A549 (cell line): ENCODE data around the gene ANKRD28. TPM values are rescaled to one million over a fixed set of nuclear protein-coding genes. Genes with fewer than 3 reads are reported as not detected.

Experiments
- ATAC-seq, 2 experiments: fragments of 200-7000 bp in 1 of 2; fragments of >200 bp in 1 of 2; cut with Nextera tagmentation in 1 of 2; cut with Tn5 transposase in 1 of 2; 3 replicates each; pipeline versions ENCODE4 v1.8.0 to v1.9.1; 2018 to 2020; ENCODE audit warnings: mild to moderate bottlenecking in 1 of 2, moderate library complexity in 1 of 2
- CTCF ChIA-PET: fragments of 300-600 bp; sonication (Branson Sonifier 250); formaldehyde crosslinking; extraction: SDS; loops from one replicate; lab custom pipeline; 2021; ENCODE audit warnings: antibody characterized with exemption, inconsistent platforms; lab: Yijun Ruan, JAX
- POLR2A ChIA-PET: fragments of 350-600 bp; formaldehyde crosslinking; extraction: SDS; loops from one replicate; lab custom pipeline; 2021; ENCODE audit warnings: antibody characterized with exemption, inconsistent platforms; lab: Yijun Ruan, JAX
- DNase-seq, 2 experiments: peaks; one replicate each; pipeline versions ENCODE4 v3.0.0 to v3.0.0-alpha.2; 2011 to 2016; ENCODE audit warnings: low read depth in 1 of 2, low spot score in 1 of 2
- FAIRE-seq: peaks from 2 replicates; lab custom pipeline; 2011; peaks lifted over from hg19 to GRCh38; lab: Jason Lieb, UNC
- H3K27ac ChIP-seq, 2 experiments: fragments of >200 bp; sonication (Bioruptor Twin); formaldehyde crosslinking; 3 replicates each; pipeline ENCODE4 v1.5.1; 2016 to 2017
- H3K4me1 ChIP-seq: fragments of >200 bp; sonication (Bioruptor Twin); formaldehyde crosslinking; 3 replicates; pipeline ENCODE4 v1.6.1; 2016
- H3K4me2 ChIP-seq: fragments of >200 bp; sonication (Bioruptor Twin); formaldehyde crosslinking; 3 replicates; pipeline ENCODE4 v1.6.1; 2016
- H3K4me3 ChIP-seq: fragments of >200 bp; sonication (Bioruptor Twin); formaldehyde crosslinking; 3 replicates; pipeline ENCODE4 v1.5.1; 2016
- H3K9me3 ChIP-seq: fragments of >200 bp; sonication (Bioruptor Twin); formaldehyde crosslinking; 3 replicates; pipeline ENCODE4 v1.6.1; 2016
- CBX2 ChIP-seq: fragments of 200-600 bp; sonication (generic); IDR thresholded peaks from 2 replicates; pipeline ENCODE4 v1.6.1; 2016; ENCODE audit warnings: low read depth, mild to moderate bottlenecking, borderline replicate concordance
- CEBPB ChIP-seq, 2 experiments: fragments of >200 bp in 1 of 2; sonication (Bioruptor Twin) in 1 of 2; formaldehyde crosslinking in 1 of 2; IDR thresholded peaks; 2 replicates each; pipeline ENCODE4 v1.6.1; 2012 to 2016
- EHF ChIP-seq: fragments of 250-450 bp; sonication (Bioruptor Pico); IDR thresholded peaks from 2 replicates; pipeline ENCODE4 v1.5.0; 2020; ENCODE audit warnings: mild to moderate bottlenecking
- EHMT2 ChIP-seq: fragments of 200-600 bp; sonication (generic); IDR thresholded peaks from 2 replicates; pipeline ENCODE4 v1.6.1; 2016; ENCODE audit warnings: antibody characterized with exemption, low read depth, mild to moderate bottlenecking, moderate library complexity
- EP300 ChIP-seq, 2 experiments: fragments of >200 bp; sonication (Bioruptor Twin); formaldehyde crosslinking; IDR thresholded peaks; 2 replicates in 1 of 2; 3 replicates in 1 of 2; pipeline ENCODE4 v1.6.1; 2016 to 2017
- HEYL ChIP-seq: fragments of 250-450 bp; sonication (Bioruptor Pico); IDR thresholded peaks from 2 replicates; pipeline ENCODE4 v1.8.0; 2021; ENCODE audit warnings: mild to moderate bottlenecking, moderate library complexity
- HOXA7 ChIP-seq: fragments of 250-450 bp; sonication (Bioruptor Pico); IDR thresholded peaks from 2 replicates; pipeline ENCODE4 v1.5.0; 2020; ENCODE audit warnings: mild to moderate bottlenecking, moderate library complexity
- HOXB13 ChIP-seq: fragments of 250-450 bp; sonication (Bioruptor Pico); IDR thresholded peaks from 2 replicates; pipeline ENCODE4 v1.5.0; 2020; ENCODE audit warnings: low read depth, mild to moderate bottlenecking, moderate library complexity
- HOXB5 ChIP-seq: fragments of 250-450 bp; sonication (Bioruptor Pico); IDR thresholded peaks from 2 replicates; pipeline ENCODE4 v1.5.0; 2020; ENCODE audit warnings: mild to moderate bottlenecking, moderate library complexity
- JUN ChIP-seq, 2 experiments: fragments of >200 bp; sonication (Bioruptor Twin); formaldehyde crosslinking; IDR thresholded peaks; 2 replicates in 1 of 2; 3 replicates in 1 of 2; pipeline ENCODE4 v1.6.1; 2016 to 2017
- JUNB ChIP-seq: fragments of >200 bp; sonication (Bioruptor Twin); formaldehyde crosslinking; IDR thresholded peaks from 2 replicates; pipeline ENCODE4 v1.6.1; 2016
- KDM5A ChIP-seq: fragments of 200-600 bp; sonication (generic); IDR thresholded peaks from 2 replicates; pipeline ENCODE4 v1.6.1; 2016; ENCODE audit warnings: antibody characterized with exemption, mild to moderate bottlenecking
- NFE2L2 ChIP-seq: fragments of 150-350 bp; conservative IDR thresholded peaks from 2 replicates; pipeline ENCODE4 v1.6.1; 2014; ENCODE audit warnings: low read length
- POLR2A ChIP-seq: IDR thresholded peaks from 2 replicates; pipeline ENCODE4 v1.6.1; 2012; ENCODE audit warnings: mild to moderate bottlenecking, low read length
- RAD21 ChIP-seq, 2 experiments: fragments of >200 bp in 1 of 2; sonication (Bioruptor Twin) in 1 of 2; formaldehyde crosslinking in 1 of 2; IDR thresholded peaks in 1 of 2; conservative IDR thresholded peaks in 1 of 2; 2 replicates in 1 of 2; 3 replicates in 1 of 2; pipeline ENCODE4 v1.6.1; 2012 to 2018; ENCODE audit warnings: inconsistent platforms in 1 of 2
- RARB ChIP-seq: fragments of 250-450 bp; sonication (Bioruptor Pico); IDR thresholded peaks from 2 replicates; pipeline ENCODE4 v1.8.0; 2021; ENCODE audit warnings: mild to moderate bottlenecking, moderate library complexity
- SMC3 ChIP-seq: fragments of >200 bp; sonication (Bioruptor Twin); formaldehyde crosslinking; IDR thresholded peaks from 3 replicates; pipeline ENCODE4 v1.6.1; 2018; ENCODE audit warnings: inconsistent platforms
- ZFP36 ChIP-seq: fragments of 450-650 bp; IDR thresholded peaks from 2 replicates; pipeline ENCODE4 v1.6.1; 2014; ENCODE audit warnings: borderline replicate concordance; ENCODE audit not compliant: partially characterized antibody
- ZNF302 ChIP-seq: fragments of 250-450 bp; sonication (Bioruptor Pico); IDR thresholded peaks from 2 replicates; pipeline ENCODE4 v1.9.0; 2021; ENCODE audit warnings: inconsistent platforms, mild to moderate bottlenecking, moderate library complexity
- ZSCAN20 ChIP-seq: fragments of 250-450 bp; sonication (Bioruptor Pico); IDR thresholded peaks from 2 replicates; pipeline ENCODE4 v1.8.0; 2022; ENCODE audit warnings: mild to moderate bottlenecking, moderate library complexity
- WGBS: methylation state at CpG from one replicate; pipeline ENCODE4 v1.1.6; 2017; ENCODE audit errors: missing lambda C conversion rate; 5-methylcytosine and 5-hydroxymethylcytosine counted together
- polyA plus RNA-seq, 4 experiments: library from polyadenylated mRNA; depleted of rRNA in 3 of 4; stranded (reverse); fragments of >200 nt; fragmentation: RNase III in 1 of 4; extraction: RNeasy Plus Mini Kit Qiagen cat#74134 plus additional on column Dnase treatment in 1 of 4; gene quantifications; 2 replicates in 3 of 4; 3 replicates in 1 of 4; pipeline ENCODE4 v1.2.3, GENCODE V29; 2011 to 2017
- TF ChIP-seq, protein P1 (sequence below): IDR thresholded peaks from 2 replicates; pipeline ENCODE4 v1.6.1; 2012
- TF ChIP-seq, protein P2 (sequence below): IDR thresholded peaks from 2 replicates; pipeline ENCODE4 v1.6.1; 2012; ENCODE audit warnings: low read depth, borderline replicate concordance
- TF ChIP-seq, protein P3 (sequence below): fragments of 450-650 bp; IDR thresholded peaks from 2 replicates; pipeline ENCODE4 v1.6.1; 2014; ENCODE audit warnings: antibody characterized with exemption
- TF ChIP-seq, protein P4 (sequence below): fragments of >200 bp; sonication (Bioruptor Twin); formaldehyde crosslinking; IDR thresholded peaks from 3 replicates; pipeline ENCODE4 v1.5.1; 2016

ANKRD28 gene
- polyA plus RNA-seq, 2 of the 4 experiments (the other 2 are of a cell fraction): 29.9 to 72.0 TPM

DNA sequence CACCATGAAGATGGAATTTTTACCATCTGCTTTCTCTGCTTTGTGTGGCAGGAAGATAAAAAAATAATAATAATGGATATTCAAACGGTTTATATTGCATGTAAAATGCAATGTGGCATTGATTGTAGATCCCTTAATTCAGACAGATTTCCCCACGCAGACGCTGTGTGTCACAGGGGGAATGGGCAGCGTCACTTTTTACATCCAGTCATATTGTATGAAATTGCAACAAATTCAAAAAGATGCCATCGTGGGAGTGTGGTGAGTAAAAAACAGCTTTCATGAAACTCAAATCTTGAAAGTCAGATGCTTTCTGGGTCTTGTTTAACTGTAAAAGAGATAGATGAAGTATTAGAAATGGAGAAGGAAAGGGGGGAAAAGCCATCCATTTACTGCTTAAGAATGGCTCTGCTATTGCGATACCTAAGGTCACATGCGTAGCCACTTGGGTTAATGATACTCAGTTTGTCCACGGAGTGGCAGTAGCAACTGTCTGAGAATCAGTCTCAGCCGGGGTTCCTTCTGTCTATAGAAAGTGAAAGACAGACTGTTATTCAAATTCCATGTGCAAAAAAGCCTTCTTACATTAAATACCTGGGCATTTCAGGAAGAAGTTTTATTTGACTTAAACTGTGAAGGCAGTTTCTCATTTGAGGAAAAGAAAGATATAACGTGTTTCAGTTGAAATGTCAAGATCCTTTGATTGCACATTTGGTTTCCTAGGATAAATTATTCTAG lies 167.8 kb downstream of the ANKRD28 start:
- ChIA-PET POLR2A (interaction anchor here (1.4 to 1.9 kb wide), 2 partner anchors 16 to 168 kb away, joined by 5 read pairs; partner anchors contain the start of gene ANKRD28), CTCF (interaction anchor here (0.5 to 5.8 kb wide), 35 partner anchors 11 to 618 kb away, joined by 3 to 59 read pairs (median 4); partner anchors contain the start of gene ANKRD28)
- peak overlapping the region; percentile 75 to 95 for H3K27ac ChIP-seq
- DNase-seq (peak; percentile 82 to 86), FAIRE-seq (peak; percentile 65), ATAC-seq (peak; percentile 94 to 95)
- H3K4me2 ChIP-seq: peak overlapping the region; percentile 92
- H3K9me3 ChIP-seq: no peaks in the 10 kb centered on the region
- WGBS: 25% methylated on average over 10 of the region's 10 CpGs
- TF ChIP-seq SMC3: peak; percentile 92
- no peak for TF ChIP-seq ZNF302 (CRISPR knock-in tag)
- TF ChIP-seq, protein P1, sequence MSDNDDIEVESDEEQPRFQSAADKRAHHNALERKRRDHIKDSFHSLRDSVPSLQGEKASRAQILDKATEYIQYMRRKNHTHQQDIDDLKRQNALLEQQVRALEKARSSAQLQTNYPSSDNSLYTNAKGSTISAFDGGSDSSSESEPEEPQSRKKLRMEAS: peak; percentile 68
- TF ChIP-seq EHF (CRISPR knock-in tag): no peak
- TF ChIP-seq, protein P2, sequence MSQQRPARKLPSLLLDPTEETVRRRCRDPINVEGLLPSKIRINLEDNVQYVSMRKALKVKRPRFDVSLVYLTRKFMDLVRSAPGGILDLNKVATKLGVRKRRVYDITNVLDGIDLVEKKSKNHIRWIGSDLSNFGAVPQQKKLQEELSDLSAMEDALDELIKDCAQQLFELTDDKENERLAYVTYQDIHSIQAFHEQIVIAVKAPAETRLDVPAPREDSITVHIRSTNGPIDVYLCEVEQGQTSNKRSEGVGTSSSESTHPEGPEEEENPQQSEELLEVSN: peak; percentile 25; the same call in 1 of the 2 replicates
- TF ChIP-seq, protein P3, sequence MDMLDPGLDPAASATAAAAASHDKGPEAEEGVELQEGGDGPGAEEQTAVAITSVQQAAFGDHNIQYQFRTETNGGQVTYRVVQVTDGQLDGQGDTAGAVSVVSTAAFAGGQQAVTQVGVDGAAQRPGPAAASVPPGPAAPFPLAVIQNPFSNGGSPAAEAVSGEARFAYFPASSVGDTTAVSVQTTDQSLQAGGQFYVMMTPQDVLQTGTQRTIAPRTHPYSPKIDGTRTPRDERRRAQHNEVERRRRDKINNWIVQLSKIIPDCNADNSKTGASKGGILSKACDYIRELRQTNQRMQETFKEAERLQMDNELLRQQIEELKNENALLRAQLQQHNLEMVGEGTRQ: peak; percentile 46
- TF ChIP-seq, protein P4, sequence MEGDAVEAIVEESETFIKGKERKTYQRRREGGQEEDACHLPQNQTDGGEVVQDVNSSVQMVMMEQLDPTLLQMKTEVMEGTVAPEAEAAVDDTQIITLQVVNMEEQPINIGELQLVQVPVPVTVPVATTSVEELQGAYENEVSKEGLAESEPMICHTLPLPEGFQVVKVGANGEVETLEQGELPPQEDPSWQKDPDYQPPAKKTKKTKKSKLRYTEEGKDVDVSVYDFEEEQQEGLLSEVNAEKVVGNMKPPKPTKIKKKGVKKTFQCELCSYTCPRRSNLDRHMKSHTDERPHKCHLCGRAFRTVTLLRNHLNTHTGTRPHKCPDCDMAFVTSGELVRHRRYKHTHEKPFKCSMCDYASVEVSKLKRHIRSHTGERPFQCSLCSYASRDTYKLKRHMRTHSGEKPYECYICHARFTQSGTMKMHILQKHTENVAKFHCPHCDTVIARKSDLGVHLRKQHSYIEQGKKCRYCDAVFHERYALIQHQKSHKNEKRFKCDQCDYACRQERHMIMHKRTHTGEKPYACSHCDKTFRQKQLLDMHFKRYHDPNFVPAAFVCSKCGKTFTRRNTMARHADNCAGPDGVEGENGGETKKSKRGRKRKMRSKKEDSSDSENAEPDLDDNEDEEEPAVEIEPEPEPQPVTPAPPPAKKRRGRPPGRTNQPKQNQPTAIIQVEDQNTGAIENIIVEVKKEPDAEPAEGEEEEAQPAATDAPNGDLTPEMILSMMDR: peak; percentile 58
- peak in 1 of 2 experiments; percentile 67; a peak in 2 of 4 replicates for TF ChIP-seq CEBPB (IDR thresholded peaks at IDR 0.05)
- peak; percentile 90 to 94 for TF ChIP-seq RAD21 (conservative IDR thresholded peaks at IDR 0.05 in 1 of 2, IDR thresholded peaks at IDR 0.05 in 1 of 2)
- peak overlapping the region; percentile 28 for H3K4me3 ChIP-seq
- H3K4me1 ChIP-seq: peaks cover 53% of the 10 kb centered on the region

DNA sequence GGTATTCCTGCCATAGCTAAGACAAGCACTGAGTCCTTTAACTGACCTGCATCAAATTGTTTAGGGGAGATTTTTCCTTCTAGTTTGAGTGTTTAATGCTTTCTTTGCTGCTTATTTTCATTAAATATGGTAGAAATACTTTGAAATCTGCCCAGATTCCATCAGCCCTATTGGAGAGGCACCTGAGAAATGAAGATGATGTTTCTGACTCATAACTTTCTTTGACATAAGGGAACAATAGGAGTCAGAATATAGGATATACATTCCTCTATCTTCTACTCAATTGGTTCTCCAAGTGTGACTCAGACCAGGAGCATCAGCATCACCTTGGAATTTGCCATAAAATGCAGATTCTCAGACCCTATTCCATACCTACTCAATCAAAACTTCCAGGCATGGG lies 168.8 kb downstream of the ANKRD28 start:
- Histone ChIP-seq H3K4me1 (peaks cover 42% of the 10 kb centered on the region), H3K4me2 (no peak overlapping the region), H3K9me3 (no peaks in the 10 kb centered on the region), H3K4me3 (no peak overlapping the region), H3K27ac (peak overlapping the region; percentile 75 to 95; a peak in 3 of 6 replicates)
- ChIA-PET CTCF (interaction anchor here (0.9 to 5.8 kb wide), 11 partner anchors 12 to 619 kb away, joined by 3 to 59 read pairs (median 6); no protein-coding TSS in a partner anchor), POLR2A (no interaction called here)
- ATAC-seq: no peak
- DNase-seq: no peak
- FAIRE-seq: no peak
- TF ChIP-seq ZFP36: no peak
- TF ChIP-seq EHMT2: no peak
- TF ChIP-seq CEBPB (IDR thresholded peaks at IDR 0.05): no peak
- TF ChIP-seq JUNB: no peak
- no peak for TF ChIP-seq CBX2
- TF ChIP-seq RARB (CRISPR knock-in tag): no peak
- TF ChIP-seq EHF (CRISPR knock-in tag): no peak
- TF ChIP-seq NFE2L2: no peak
- no peak for TF ChIP-seq HOXB13 (CRISPR knock-in tag)
- no peak for TF ChIP-seq KDM5A
- no peak for TF ChIP-seq HOXB5
- no peak for TF ChIP-seq HOXA7 (CRISPR knock-in tag)
- no peak for TF ChIP-seq POLR2A
- TF ChIP-seq, protein P3: no peak
- TF ChIP-seq, protein P1: no peak
- no peak for TF ChIP-seq HEYL (CRISPR knock-in tag)
- TF ChIP-seq EP300 (IDR thresholded peaks at IDR 0.05): no peak
- TF ChIP-seq ZSCAN20 (CRISPR knock-in tag): no peak
- no peak for TF ChIP-seq JUN (IDR thresholded peaks at IDR 0.05)
